A549 (cell line): ENCODE results near the gene C19orf53. TPM values are rescaled to one million over a fixed set of nuclear protein-coding genes. Genes with fewer than 3 reads are reported as not detected.

Source experiments
- ATOH8 ChIP-seq: fragments of 250-450 bp; sonication (Bioruptor Pico); IDR thresholded peaks from 2 replicates; pipeline ENCODE4 v1.5.0; 2020; ENCODE audit warnings: low read depth, mild to moderate bottlenecking, moderate library complexity
- CEBPB ChIP-seq, 2 experiments: fragments of >200 bp in 1 of 2; sonication (Bioruptor Twin) in 1 of 2; formaldehyde crosslinking in 1 of 2; IDR thresholded peaks; 2 replicates each; pipeline ENCODE4 v1.6.1; 2012 to 2016
- EHMT2 ChIP-seq: fragments of 200-600 bp; sonication (generic); IDR thresholded peaks from 2 replicates; pipeline ENCODE4 v1.6.1; 2016; ENCODE audit warnings: antibody characterized with exemption, low read depth, mild to moderate bottlenecking, moderate library complexity
- ELK1 ChIP-seq: fragments of 150-350 bp; IDR thresholded peaks from 2 replicates; pipeline ENCODE4 v1.6.1; 2014; ENCODE audit warnings: low read depth, mild to moderate bottlenecking, low read length
- EP300 ChIP-seq, 2 experiments: fragments of >200 bp; sonication (Bioruptor Twin); formaldehyde crosslinking; IDR thresholded peaks; 2 replicates in 1 of 2; 3 replicates in 1 of 2; pipeline ENCODE4 v1.6.1; 2016 to 2017
- ESRRA ChIP-seq: fragments of 150-350 bp; IDR thresholded peaks from 2 replicates; pipeline ENCODE4 v1.6.1; 2014; ENCODE audit warnings: mild to moderate bottlenecking, low read length, borderline replicate concordance
- FOSL2 ChIP-seq, 2 experiments: fragments of 450-650 bp in 1 of 2; fragments of >200 bp in 1 of 2; sonication (Bioruptor Twin) in 1 of 2; formaldehyde crosslinking; IDR thresholded peaks; 2 replicates each; pipeline versions ENCODE4 v1.5.0 to v1.6.1; 2016 to 2020; ENCODE audit warnings: mild to moderate bottlenecking in 1 of 2, moderate library complexity in 1 of 2
- HDAC2 ChIP-seq: fragments of 200-600 bp; sonication (generic); IDR thresholded peaks from 2 replicates; pipeline ENCODE4 v1.6.1; 2016
- HES2 ChIP-seq: fragments of >200 bp; sonication (Bioruptor Twin); formaldehyde crosslinking; IDR thresholded peaks from 2 replicates; pipeline ENCODE4 v1.6.1; 2016
- HEYL ChIP-seq: fragments of 250-450 bp; sonication (Bioruptor Pico); IDR thresholded peaks from 2 replicates; pipeline ENCODE4 v1.8.0; 2021; ENCODE audit warnings: mild to moderate bottlenecking, moderate library complexity
- HOXB13 ChIP-seq: fragments of 250-450 bp; sonication (Bioruptor Pico); IDR thresholded peaks from 2 replicates; pipeline ENCODE4 v1.5.0; 2020; ENCODE audit warnings: low read depth, mild to moderate bottlenecking, moderate library complexity
- JUNB ChIP-seq: fragments of >200 bp; sonication (Bioruptor Twin); formaldehyde crosslinking; IDR thresholded peaks from 2 replicates; pipeline ENCODE4 v1.6.1; 2016
- KDM5A ChIP-seq: fragments of 200-600 bp; sonication (generic); IDR thresholded peaks from 2 replicates; pipeline ENCODE4 v1.6.1; 2016; ENCODE audit warnings: antibody characterized with exemption, mild to moderate bottlenecking
- MYC ChIP-seq: IDR thresholded peaks from 2 replicates; pipeline ENCODE4 v1.6.1; 2012; ENCODE audit warnings: mild to moderate bottlenecking, inconsistent platforms, low read length, improper control_type of control experiment, borderline replicate concordance
- NFE2L2 ChIP-seq: fragments of 150-350 bp; conservative IDR thresholded peaks from 2 replicates; pipeline ENCODE4 v1.6.1; 2014; ENCODE audit warnings: low read length
- NR3C1 ChIP-seq: fragments of >200 bp; sonication (Bioruptor Twin); formaldehyde crosslinking; IDR thresholded peaks from 3 replicates; pipeline ENCODE4 v1.6.1; 2017
- PHF8 ChIP-seq: fragments of 200-600 bp; sonication (generic); IDR thresholded peaks from 2 replicates; pipeline ENCODE4 v1.6.1; 2016; ENCODE audit warnings: low read depth, mild to moderate bottlenecking, antibody characterized with exemption, moderate library complexity, borderline replicate concordance
- POLR2AphosphoS2 ChIP-seq: conservative IDR thresholded peaks from 2 replicates; pipeline ENCODE4 v1.6.1; 2012; ENCODE audit warnings: low read length, improper control_type of control experiment, inconsistent platforms
- RAD21 ChIP-seq, 2 experiments: fragments of >200 bp in 1 of 2; sonication (Bioruptor Twin) in 1 of 2; formaldehyde crosslinking in 1 of 2; IDR thresholded peaks in 1 of 2; conservative IDR thresholded peaks in 1 of 2; 2 replicates in 1 of 2; 3 replicates in 1 of 2; pipeline ENCODE4 v1.6.1; 2012 to 2018; ENCODE audit warnings: inconsistent platforms in 1 of 2
- RARB ChIP-seq: fragments of 250-450 bp; sonication (Bioruptor Pico); IDR thresholded peaks from 2 replicates; pipeline ENCODE4 v1.8.0; 2021; ENCODE audit warnings: mild to moderate bottlenecking, moderate library complexity
- REST ChIP-seq: fragments of 200-600 bp; sonication (generic); IDR thresholded peaks from 2 replicates; pipeline ENCODE4 v1.6.1; 2016; ENCODE audit warnings: antibody characterized with exemption, mild to moderate bottlenecking, moderate library complexity
- RNF2 ChIP-seq: fragments of 200-600 bp; sonication (generic); IDR thresholded peaks from 2 replicates; pipeline ENCODE4 v1.6.1; 2016; ENCODE audit warnings: low read depth, mild to moderate bottlenecking, antibody characterized with exemption, moderate library complexity, borderline replicate concordance
- TFCP2L1 ChIP-seq: fragments of 250-450 bp; sonication (Bioruptor Pico); IDR thresholded peaks from 2 replicates; pipeline ENCODE4 v1.5.0; 2021; ENCODE audit warnings: mild to moderate bottlenecking
- ZSCAN20 ChIP-seq: fragments of 250-450 bp; sonication (Bioruptor Pico); IDR thresholded peaks from 2 replicates; pipeline ENCODE4 v1.8.0; 2022; ENCODE audit warnings: mild to moderate bottlenecking, moderate library complexity
- polyA plus RNA-seq, 4 experiments: library from polyadenylated mRNA; depleted of rRNA in 3 of 4; stranded (reverse); fragments of >200 nt; fragmentation: RNase III in 1 of 4; extraction: RNeasy Plus Mini Kit Qiagen cat#74134 plus additional on column Dnase treatment in 1 of 4; gene quantifications; 2 replicates in 3 of 4; 3 replicates in 1 of 4; pipeline ENCODE4 v1.2.3, GENCODE V29; 2011 to 2017

C19orf53 gene
- polyA plus RNA-seq, 2 of the 4 experiments (the other 2 are of a cell fraction) = 105 to 143 TPM

GRCh38 chr19:13774217-13775191 lies at the start of gene C19orf53 (continued):
- no peak for TF ChIP-seq EHMT2
- no peak for TF ChIP-seq ATOH8 (CRISPR knock-in tag)
- TF ChIP-seq ZSCAN20 (CRISPR knock-in tag) = no peak
- TF ChIP-seq KDM5A = peak; percentile 80
- TF ChIP-seq REST = no peak; the same call in 1 of the 2 replicates
- TF ChIP-seq HDAC2 = no peak
- no peak for TF ChIP-seq MYC
- no peak for TF ChIP-seq RNF2
- no peak for TF ChIP-seq ESRRA
- TF ChIP-seq NR3C1 = no peak
- no peak for TF ChIP-seq JUNB
- no peak for TF ChIP-seq ELK1
- TF ChIP-seq HES2 = no peak
- TF ChIP-seq CEBPB (IDR thresholded peaks at IDR 0.05) = no peak
- no peak for TF ChIP-seq PHF8
- no peak for TF ChIP-seq RAD21 (conservative IDR thresholded peaks at IDR 0.05 in 1 of 2, IDR thresholded peaks at IDR 0.05 in 1 of 2)
- no peak for TF ChIP-seq EP300 (IDR thresholded peaks at IDR 0.05)
- no peak for TF ChIP-seq POLR2AphosphoS2
- no peak for TF ChIP-seq RARB
- TF ChIP-seq HOXB13 (CRISPR knock-in tag) = no peak
- no peak for TF ChIP-seq NFE2L2
- TF ChIP-seq TFCP2L1 (CRISPR knock-in tag) = no peak
- no peak for TF ChIP-seq FOSL2 (IDR thresholded peaks at IDR 0.05)
- TF ChIP-seq FOSL2 (CRISPR knock-in tag; IDR thresholded peaks at IDR 0.05) = no peak
- no peak for TF ChIP-seq HEYL (CRISPR knock-in tag)
- TF ChIP-seq, all 56 proteins: peak for 8
